Endothelial cell of umbilical vein (primary cell): Measurements from ENCODE around the gene STX12.

ENCODE experiments used
- CTCF ChIP-seq, 2 donors: IDR thresholded peaks; 1 replicate in 1 of 2; 2 replicates in 1 of 2; pipeline ENCODE4 v1.5.1; 2011; ENCODE audit warnings: low read length in 2 of 2, mild to moderate bottlenecking in 2 of 2, moderate library complexity in 2 of 2, control low read depth in 1 of 2, inconsistent platforms in 1 of 2, low read depth in 1 of 2; ENCODE audit not compliant: insufficient read depth in 1 of 2; ENCODE audit errors: extremely low read depth in 1 of 2
- EZH2 ChIP-seq: IDR thresholded peaks from 2 replicates; pipeline ENCODE4 v1.6.1; 2012; ENCODE audit warnings: borderline replicate concordance, low read depth, mild to moderate bottlenecking, moderate library complexity, low read length, inconsistent platforms; ENCODE audit not compliant: severe bottlenecking
- POLR2A ChIP-seq: IDR thresholded peaks from 2 replicates; pipeline ENCODE4 v1.6.1; 2012; ENCODE audit warnings: low read depth, mild to moderate bottlenecking, control low read depth, low read length
- POLR2AphosphoS5 ChIP-seq: IDR thresholded peaks from 2 replicates; pipeline ENCODE4 v1.6.1; 2012; ENCODE audit warnings: low read depth, mild to moderate bottlenecking, control low read depth, low read length, moderate library complexity; ENCODE audit not compliant: insufficient read depth

DNA sequence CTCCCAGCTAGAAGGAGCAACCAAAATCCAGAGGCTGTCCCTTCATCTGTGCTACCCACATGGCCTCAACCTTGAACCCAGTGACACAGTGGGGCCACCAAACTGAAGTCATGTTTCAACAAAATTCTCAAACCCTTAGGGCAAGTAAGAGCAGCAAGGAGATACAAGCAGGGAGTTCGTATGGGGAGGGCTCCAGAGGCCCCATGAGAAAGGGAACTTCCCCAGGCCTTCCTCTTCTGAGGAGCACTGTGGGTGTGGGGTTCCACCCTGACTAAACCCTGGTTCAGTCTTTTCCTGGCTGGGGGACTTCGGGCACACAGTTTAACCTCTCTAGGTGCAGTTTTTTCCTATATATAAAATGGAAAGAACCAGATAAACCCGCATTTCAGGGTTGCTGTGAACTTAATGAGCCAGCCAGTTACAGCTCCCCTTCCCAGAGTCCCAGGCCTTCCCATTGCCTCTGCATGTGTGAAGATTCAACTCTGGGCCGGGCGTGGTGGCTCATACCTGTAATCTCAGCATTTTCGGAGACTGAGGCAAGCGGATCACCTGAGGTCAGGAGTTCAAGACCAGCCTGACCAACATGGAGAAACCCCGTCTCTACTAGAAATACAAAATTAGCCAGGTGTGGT, 91.4 kb downstream of the STX12 start:
- no peak for TF ChIP-seq POLR2A
- TF ChIP-seq POLR2AphosphoS5: no peak
- no peak for TF ChIP-seq EZH2
- no peak for TF ChIP-seq CTCF (IDR thresholded peaks at IDR 0.05; ENCODE audit: extremely low read depth in 1 of 2, insufficient read depth in 1 of 2, low read depth in 1 of 2, low read length in 2 of 2)
